ENCODE measurements around the gene POTEB3.
"Not testable (repeated sequence)": the region's sequence is repeated elsewhere in the genome, so short reads cannot be mapped to it uniquely, and the experiment has no call there.

POTEB3 gene

DNA sequence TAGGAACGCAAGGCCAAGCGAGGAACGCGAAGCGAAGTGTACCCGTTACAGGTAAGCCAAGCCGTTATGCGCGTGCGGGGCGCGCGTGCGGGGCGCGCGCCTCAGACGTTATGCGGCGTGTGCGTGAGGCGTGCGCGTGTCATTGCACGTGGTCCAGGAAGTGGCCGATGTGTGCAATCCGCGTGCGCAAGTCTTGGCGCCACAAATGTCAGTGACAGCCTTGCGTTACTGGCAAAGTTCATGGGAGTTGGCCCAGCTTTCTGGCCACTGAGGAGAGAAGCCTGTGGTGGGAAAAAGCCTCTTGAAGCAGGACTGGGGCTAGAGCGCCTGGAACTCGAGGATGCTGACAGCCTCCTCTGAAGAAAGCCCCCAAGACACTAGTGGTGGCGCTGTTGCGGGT, at the start of gene POTEB3:
Gene POTEB3, minus strand, starts transcription at position 101 of the 400 bp plus-strand sequence. CDS start 488 bp downstream, outside the sequence.
- in situ Hi-C loops (cut with MboI; ENCODE audit: low sequenced_read_pairs) = not testable (repeated sequence)

DNA sequence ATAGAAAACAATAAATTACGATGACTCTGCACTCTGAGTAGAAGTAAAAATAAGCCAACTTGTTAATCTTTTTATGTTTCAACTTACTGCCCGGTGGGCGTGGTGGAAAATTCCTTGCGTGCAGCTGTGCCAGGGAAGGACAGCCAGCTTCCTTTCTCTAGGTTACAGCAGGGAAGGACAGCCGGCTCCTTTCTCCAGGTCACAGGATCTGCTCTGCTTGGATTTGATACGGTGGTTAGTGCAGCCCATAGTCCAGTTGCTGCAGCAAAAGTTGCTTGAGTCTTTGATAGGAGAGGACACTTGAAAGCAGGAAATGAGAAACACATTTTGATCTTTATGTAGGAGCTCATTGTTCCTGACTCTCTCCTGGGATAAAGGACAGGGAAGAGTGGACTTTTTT, 13.4 kb upstream of the POTEB3 start:
- in situ Hi-C loops (cut with MboI; ENCODE audit: low sequenced_read_pairs) = not testable (repeated sequence)

DNA sequence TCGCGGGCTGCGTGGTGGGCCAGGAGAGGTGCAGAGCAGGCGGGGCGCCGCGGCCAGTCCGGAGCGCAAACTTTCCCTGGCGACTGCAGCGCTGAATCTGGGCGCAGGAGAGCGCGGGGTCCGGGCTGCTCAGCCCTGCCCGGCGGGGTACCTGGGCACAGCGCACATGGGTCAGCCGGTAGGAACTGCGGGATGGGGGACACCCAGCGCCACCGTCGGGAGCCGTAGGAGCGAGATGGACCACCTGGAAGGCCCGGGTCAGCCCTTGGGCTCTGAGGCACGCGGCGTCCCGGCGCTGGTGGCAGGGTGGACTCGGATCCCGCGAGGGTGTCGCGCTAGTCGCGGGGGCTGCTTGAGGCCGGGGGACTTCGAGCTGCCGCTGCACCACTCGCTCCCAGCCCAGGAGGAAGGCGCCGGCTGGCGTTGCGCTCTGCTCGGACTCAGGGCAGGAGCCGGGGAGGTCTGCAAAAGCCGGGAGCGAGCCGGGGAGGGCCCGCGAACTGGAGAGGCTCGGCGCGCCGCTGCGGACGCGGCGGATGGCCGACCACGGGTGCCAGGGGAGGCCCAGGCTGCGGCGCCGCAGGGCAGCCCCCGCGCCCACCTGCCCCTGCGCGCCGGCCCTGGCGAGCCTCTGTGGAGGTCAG, 11.7 kb upstream of the POTEB3 start:
- in situ Hi-C loops (cut with MboI; ENCODE audit: low sequenced_read_pairs) = not testable (repeated sequence)

DNA sequence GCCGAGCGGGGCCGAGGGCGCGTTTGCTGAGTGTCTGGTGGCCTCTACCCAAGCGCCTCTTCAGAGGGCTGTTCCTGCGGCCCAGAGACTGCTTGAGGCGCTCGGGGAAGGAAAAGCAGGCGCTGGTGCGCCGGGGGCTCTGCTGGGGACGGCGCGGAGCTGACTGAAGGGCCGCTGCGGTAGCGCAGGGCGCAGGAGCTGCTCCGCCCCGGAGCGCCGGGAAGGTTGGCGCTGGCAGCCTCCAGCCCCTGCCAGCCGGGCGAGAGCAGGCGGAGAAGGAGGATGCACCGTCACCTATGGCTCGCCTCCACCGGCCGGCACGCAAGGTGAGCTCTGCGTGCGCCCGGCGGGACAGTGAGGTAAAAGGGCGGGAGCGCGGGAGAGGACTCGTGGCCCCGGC, 11.2 kb upstream of the POTEB3 start:
- in situ Hi-C loops (cut with MboI; ENCODE audit: low sequenced_read_pairs) = not testable (repeated sequence)

DNA sequence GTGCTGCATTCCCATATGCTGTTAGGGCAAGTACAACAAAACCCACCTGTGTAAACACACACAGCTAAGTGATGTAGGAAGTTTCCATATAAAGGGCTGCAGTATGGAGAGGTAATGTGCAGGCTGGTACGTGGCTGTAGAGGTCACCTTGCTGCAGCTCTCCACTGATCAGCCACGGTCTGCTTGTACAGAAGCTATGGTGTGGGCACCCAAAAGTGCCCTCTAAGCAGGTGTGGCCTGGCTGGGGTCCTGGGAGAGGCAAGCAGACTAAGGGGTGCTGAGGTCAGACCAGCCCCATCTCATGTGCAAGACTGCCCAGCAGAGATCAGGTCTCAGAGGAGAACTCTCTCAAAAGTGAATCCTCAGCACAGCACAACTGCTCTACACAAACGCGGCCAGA, 32.9 kb downstream of the POTEB3 start:
- in situ Hi-C loops (cut with MboI; ENCODE audit: low sequenced_read_pairs) = not testable (repeated sequence)

DNA sequence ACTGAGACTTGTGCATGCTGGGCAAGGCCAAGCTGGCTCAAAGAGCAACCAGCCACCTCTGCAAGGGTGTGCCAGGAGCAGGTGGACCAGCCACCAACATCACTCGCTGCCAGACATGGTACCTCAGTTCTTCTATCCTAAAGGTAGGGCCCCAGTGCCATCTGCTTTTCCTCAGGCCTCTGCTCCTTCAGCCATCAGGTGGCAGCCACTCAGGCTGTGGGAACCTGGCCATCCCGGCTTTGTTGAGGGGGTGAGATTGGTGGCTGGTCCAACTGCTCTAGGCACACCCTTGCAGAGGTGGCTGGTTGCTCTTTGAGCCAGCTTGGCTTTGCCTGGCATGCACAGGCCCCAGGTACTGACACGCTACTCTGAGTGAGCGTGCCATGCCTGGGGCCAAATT, 38.8 kb downstream of the POTEB3 start:
- in situ Hi-C loops (cut with MboI; ENCODE audit: low sequenced_read_pairs) = not testable (repeated sequence)

DNA sequence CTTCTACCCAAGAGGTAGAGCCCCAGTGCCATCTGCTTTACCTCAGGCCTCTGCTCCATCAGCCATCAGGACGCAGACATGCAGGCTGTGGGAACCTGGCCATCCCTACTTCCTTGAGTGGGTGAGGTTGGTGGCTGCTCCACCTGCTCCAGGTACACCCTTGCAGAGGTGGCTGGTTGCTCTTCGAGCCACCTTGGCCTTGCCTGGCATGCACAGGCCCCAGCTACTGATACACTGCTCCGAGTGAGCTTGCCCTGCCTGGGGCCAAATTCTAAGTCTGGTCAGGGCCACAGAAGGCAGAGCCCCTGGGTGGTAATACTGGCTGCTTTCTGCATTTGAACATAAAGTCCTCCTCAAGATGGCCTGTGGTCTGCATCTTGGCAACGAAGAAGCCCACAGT, 41.2 kb downstream of the POTEB3 start:
- in situ Hi-C loops (cut with MboI; ENCODE audit: low sequenced_read_pairs) = not testable (repeated sequence)

DNA sequence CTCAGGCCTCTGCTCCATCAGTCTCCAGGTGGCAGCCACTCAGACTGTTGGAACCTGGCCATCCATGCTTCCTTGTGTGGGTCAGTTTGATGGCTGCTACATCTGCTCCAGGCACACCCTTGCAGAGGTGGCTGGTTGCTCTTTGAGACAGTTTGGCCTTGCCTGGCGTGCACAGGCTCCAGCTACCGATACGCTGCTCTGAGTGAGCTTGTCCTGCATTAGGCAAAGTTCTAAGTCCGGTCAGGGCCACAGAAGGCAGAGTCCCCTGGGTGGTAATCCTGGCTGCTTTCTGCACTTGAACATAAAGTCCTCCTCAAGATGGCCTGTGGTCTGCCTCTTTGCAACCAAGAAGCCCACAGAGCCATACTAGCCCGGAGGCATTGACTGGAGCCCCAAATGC, 41.8 kb downstream of the POTEB3 start:
- in situ Hi-C loops (cut with MboI; ENCODE audit: low sequenced_read_pairs) = not testable (repeated sequence)

DNA sequence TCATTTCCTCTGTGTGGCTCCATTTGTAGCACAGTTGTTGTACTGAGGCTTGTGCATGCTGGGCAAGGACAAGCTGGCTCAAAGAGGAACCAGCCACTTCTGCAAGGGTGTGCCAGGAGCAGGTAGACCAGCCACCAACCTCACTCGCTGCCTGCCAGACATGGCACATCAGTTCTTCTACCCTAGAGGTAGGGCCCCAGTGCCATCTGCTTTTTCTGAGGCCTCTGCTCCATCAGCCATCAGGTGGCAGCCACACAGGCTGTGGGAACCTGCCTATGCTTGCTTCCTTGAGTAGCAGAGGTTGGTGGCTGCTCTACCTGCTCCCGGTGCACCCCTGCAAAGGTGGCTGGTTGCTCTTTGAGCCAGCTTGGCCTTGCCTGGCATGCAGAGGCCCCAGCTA, 42.6 kb downstream of the POTEB3 start:
- in situ Hi-C loops (cut with MboI; ENCODE audit: low sequenced_read_pairs) = not testable (repeated sequence)

DNA sequence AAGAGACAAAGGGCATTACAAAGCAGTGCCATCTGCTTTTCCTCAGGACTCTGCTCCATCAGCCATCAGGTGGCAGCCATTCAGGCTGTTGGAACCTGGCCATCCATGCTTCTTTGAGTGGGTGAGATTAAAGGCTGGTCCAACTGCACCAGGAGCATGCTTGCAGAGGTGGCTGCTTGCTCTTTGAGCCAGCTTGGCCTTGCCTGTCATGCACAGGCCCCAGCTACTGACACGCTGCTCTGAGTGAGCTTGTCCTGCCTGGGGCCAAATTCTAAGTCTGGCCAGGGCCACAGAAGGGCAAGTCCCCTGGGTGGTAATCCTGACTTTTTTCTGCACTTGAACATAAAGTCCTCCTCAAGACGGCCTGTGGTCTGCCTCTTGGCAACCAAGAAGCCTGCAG, 43.1 kb downstream of the POTEB3 start:
- in situ Hi-C loops (cut with MboI; ENCODE audit: low sequenced_read_pairs) = not testable (repeated sequence)

DNA sequence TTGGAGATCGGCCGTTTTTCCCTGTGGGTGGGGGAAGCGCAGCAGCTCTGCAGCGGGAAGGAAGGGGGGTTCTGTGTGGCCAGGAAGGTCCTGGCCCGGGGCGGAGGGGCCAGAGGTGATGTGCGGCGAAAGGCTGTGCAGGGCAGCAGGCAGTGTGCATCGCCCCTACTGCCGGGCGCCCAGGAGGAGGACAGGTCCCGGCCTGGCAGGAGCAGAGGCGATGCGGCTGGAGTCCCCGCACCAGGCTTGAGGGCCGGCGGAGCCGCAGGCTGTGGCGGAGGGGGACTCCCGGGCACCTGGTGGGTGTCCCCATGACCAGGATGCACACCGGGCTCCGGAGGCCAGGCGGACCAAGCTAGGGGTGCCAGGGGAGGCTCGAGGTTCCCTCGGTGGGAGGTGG, 54.3 kb downstream of the POTEB3 start:
- in situ Hi-C loops (cut with MboI; ENCODE audit: low sequenced_read_pairs) = not testable (repeated sequence)

DNA sequence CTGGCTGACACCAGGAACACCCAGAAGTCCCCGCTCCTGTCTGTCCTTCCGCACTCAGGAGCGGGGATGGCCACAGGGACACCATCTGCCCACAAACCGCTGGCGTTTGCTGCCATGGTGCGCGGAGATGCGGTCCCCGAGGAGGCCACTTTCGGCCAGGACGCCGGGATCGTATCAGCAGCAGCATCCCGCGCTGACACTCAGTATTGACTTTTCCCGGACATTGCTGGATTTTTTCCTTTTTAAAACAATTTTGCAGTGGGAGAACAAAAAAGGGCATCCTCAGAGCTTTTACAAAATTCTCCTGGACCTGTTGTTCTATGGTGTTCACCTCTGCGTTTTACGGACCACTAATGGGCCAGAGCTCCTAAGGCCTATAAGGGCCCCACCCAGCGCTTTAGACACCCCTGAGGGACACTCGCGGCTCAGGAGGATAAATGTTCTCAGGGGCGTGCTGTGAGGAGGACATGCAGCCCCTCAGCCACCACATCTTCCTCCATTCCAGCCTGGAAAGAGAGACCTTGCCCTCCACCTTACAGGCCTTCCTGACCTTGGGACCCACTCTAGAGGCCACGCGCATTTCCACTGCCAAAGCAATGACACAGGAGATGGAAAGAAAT, 56.3 kb downstream of the POTEB3 start:
- in situ Hi-C loops (cut with MboI; ENCODE audit: low sequenced_read_pairs) = not testable (repeated sequence)

DNA sequence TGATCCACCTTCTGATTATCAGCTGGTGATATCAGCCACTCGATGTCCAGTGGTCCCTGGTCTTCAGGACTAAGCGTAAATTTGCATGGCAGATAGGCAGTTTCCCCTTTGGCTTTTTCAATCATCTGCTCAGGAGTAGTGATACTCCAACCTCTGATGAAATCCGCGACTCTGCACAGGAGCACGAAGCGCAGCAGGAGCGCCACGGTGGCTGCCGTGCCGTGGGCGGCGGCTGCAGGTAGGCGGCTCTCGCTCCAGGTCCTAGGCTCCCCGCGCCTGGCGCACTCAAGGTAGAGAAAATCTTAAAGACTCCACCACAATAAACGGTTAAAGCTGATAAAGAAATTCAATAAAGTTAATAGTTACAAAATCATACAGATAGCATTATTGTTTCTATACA, 66.6 kb downstream of the POTEB3 start:
- in situ Hi-C loops (cut with MboI; ENCODE audit: low sequenced_read_pairs) = not testable (repeated sequence)

DNA sequence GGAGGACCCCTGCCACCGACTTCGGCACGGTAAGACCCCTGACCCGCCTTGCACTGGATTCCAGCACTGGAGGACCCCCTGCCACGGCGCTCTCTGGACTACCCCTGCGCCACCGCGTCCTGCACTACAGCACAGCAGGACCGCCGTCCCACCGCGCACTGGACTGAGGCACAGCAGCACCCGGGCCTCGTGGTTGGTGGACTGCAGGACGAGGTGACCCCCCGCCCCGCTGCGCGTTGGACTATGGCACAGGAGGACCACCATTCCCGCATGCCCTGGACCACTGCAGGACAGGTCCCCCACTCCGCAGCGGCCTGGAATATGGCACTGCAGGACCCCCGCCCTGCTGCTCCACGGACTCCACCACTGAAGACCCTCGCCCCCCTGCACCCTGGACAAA, 71.1 kb downstream of the POTEB3 start:
- in situ Hi-C loops (cut with MboI; ENCODE audit: low sequenced_read_pairs) = not testable (repeated sequence)

DNA sequence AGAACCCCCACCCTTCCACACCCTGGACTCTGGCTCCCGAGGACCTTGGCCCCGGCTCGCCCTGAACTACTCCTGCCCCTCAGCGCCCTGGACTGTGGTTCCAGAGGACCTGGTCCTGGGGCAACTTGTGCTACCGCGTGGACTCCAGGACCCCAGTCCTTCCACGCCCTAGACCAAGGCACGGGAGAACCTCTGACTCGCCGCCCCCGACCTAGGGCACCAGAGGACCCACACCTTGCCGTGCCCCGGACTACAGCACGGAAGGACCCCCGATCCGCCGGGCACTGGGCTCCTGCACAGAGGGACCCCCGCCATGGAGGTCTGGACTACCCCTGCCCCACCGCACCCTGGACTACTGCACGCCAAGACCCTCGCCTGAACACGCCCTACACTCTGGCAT, 71.7 kb downstream of the POTEB3 start:
- in situ Hi-C loops (cut with MboI; ENCODE audit: low sequenced_read_pairs) = not testable (repeated sequence)
